Skeletal muscle tissue (tissue), 4 donors: ENCODE data around the gene ASPHD1. TPM values are rescaled to one million over a fixed set of nuclear protein-coding genes. Genes with fewer than 3 reads are reported as not detected.
"Not testable (repeated sequence)": the region's sequence is repeated elsewhere in the genome, so short reads cannot be mapped to it uniquely, and the experiment has no call there.

Experiments used
- H3K27ac ChIP-seq: one replicate; pipeline ENCODE4 v1.7.0; 2013; ENCODE audit warnings: mild to moderate bottlenecking, low read depth, low read length, inconsistent platforms
- H3K27me3 ChIP-seq, 3 donors: one replicate each; pipeline ENCODE4 v1.7.0; 2013; ENCODE audit warnings: low read length in 3 of 3; ENCODE audit not compliant: control insufficient read depth in 3 of 3, insufficient read depth in 3 of 3
- H3K36me3 ChIP-seq, 3 donors: one replicate each; pipeline ENCODE4 v1.7.0; 2013; ENCODE audit warnings: low read length in 3 of 3; ENCODE audit not compliant: control insufficient read depth in 3 of 3, insufficient read depth in 3 of 3
- H3K4me1 ChIP-seq, 3 donors: one replicate each; pipeline ENCODE4 v1.7.0; 2013; ENCODE audit warnings: low read length in 3 of 3, mild to moderate bottlenecking in 3 of 3; ENCODE audit not compliant: control insufficient read depth in 3 of 3, insufficient read depth in 3 of 3
- H3K4me3 ChIP-seq, 3 donors: one replicate each; pipeline ENCODE4 v1.7.0; 2013; ENCODE audit warnings: low read length in 3 of 3
- H3K9ac ChIP-seq, 3 donors: one replicate each; pipeline ENCODE4 v1.7.0; 2013; ENCODE audit warnings: low read length in 3 of 3, mild to moderate bottlenecking in 3 of 3, moderate library complexity in 2 of 3, low read depth in 1 of 3
- H3K9me3 ChIP-seq, 3 donors: one replicate each; pipeline ENCODE4 v1.7.0; 2013; ENCODE audit warnings: low read length in 3 of 3; ENCODE audit not compliant: control insufficient read depth in 3 of 3
- total RNA-seq: library from RNA; depleted of rRNA; stranded (reverse); fragments of >200 nt; gene quantifications from one replicate; pipeline ENCODE4 v1.2.3, GENCODE V29; 2014
- donor health status: Osteomylitis.

ASPHD1 gene
- total RNA-seq, 1 donor from 2014 or later: not detected

GRCh38 chr16:29926711-29927052 is 26.4 kb downstream of the ASPHD1 start:
- peak overlapping the region; percentile 80 to 95 (median 89) for H3K4me3 ChIP-seq
- peaks cover 0 to 7% (median 5%) of the 10 kb centered on the region in 3 donors for H3K36me3 ChIP-seq
- H3K4me1 ChIP-seq: peaks cover 18 to 29% (median 19%) of the 10 kb centered on the region in 3 donors
- H3K9me3 ChIP-seq: no peaks in the 10 kb centered on the region
- no peaks in the 10 kb centered on the region for H3K27me3 ChIP-seq
- peak overlapping the region; percentile 71 to 92 (median 75) for H3K9ac ChIP-seq
- H3K27ac ChIP-seq: peak overlapping the region; percentile 67

DNA sequence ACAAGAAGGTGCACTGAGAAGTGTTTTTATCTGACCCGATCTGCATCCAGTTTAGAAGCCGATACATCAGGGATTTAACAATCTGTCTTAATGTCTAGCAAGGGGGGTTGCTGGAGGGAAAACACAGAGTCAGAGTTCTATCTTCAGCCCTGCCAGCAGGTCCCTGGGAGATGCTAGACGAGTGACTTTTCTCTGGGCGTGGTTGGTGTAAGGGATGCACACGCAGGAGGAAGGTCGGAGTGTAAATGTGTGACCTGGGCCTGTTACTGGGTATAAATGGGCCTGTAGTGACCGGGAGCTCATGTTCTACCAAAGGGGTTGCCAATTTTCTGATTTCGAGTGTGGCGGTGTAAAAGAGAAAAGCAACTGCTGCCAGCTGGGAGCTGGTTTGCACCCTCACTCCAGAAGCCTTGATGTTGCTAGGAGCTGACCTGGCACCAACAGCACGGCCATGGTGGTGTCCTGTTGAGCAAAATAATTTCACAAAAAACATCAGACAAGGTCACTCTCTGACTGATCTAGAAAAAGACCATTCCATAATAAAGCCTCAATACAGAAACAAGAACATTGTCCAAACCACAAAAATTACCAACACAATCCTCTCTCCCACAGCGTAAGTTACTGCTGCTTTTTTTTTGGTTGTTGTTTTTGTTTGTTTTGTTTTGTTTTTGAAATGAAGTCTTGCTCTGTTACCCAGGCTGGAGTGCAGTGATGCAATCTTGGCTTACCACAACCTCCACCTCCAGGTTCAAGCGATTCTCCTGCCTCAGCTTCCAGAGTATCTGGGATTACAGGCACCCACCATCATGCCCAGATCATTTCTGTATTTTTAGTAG is 27.0 kb downstream of the ASPHD1 start:
- Histone ChIP-seq H3K36me3 (peaks cover 0 to 7% (median 5%) of the 10 kb centered on the region in 3 donors), H3K27ac (peak overlapping the region; percentile 67), H3K4me3 (peak overlapping the region; percentile 80 to 95 (median 89)), H3K4me1 (peaks cover 18 to 29% (median 19%) of the 10 kb centered on the region in 3 donors), H3K27me3 (no peaks in the 10 kb centered on the region), H3K9me3 (no peaks in the 10 kb centered on the region), H3K9ac (peak overlapping the region; percentile 10 to 92 (median 71))

DNA sequence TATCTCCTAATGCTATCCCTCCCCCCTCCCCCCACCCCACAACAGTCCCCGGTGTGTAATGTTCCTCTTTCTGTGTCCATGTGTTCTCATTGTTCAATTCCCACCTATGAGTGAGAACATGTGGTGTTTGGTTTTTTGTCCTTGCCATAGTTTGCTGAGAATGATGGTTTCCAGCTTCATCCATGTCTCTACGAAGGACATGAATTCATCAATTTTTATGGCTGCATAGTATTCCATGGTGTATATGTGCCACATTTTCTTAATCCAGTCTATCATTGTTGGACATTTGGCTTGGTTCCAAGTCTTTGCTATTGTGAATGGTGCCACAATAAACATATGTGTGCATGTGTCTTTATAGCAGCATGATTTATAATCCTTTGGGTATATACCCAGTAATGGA is 31.5 kb downstream of the ASPHD1 start:
- not testable (repeated sequence) for H3K27ac ChIP-seq

GRCh38 chr16:29940656-29941055 is 40.4 kb downstream of the ASPHD1 start:
- Histone ChIP-seq H3K27me3 (no peaks in the 10 kb centered on the region), H3K4me1 (peaks cover 0 to 7% (median 3%) of the 10 kb centered on the region in 3 donors), H3K36me3 (no peaks in the 10 kb centered on the region), H3K27ac (no peak overlapping the region), H3K4me3 (no peak overlapping the region), H3K9ac (no peak overlapping the region), H3K9me3 (no peaks in the 10 kb centered on the region)

More for the DNA sequence above, 31.5 kb downstream of the ASPHD1 start:
- not testable (repeated sequence) for H3K9ac ChIP-seq, H3K4me3 ChIP-seq, H3K36me3 ChIP-seq, H3K4me1 ChIP-seq, H3K9me3 ChIP-seq, H3K27me3 ChIP-seq

- Histone ChIP-seq H3K27ac (peak overlapping the region; percentile 40), H3K9me3 (no peaks in the 10 kb centered on the region), H3K9ac (no peak overlapping the region), H3K4me3 (no peak overlapping the region), H3K36me3 (no peaks in the 10 kb centered on the region), H3K27me3 (no peaks in the 10 kb centered on the region), H3K4me1 (peaks cover 0 to 7% (median 3%) of the 10 kb centered on the region in 3 donors)
These were observed 43.8 kb downstream of the ASPHD1 start for GRCh38 chr16:29943846-29944799.

GRCh38 chr16:29947897-29948296 is 47.6 kb downstream of the ASPHD1 start:
- no peaks in the 10 kb centered on the region for H3K27me3 ChIP-seq

DNA sequence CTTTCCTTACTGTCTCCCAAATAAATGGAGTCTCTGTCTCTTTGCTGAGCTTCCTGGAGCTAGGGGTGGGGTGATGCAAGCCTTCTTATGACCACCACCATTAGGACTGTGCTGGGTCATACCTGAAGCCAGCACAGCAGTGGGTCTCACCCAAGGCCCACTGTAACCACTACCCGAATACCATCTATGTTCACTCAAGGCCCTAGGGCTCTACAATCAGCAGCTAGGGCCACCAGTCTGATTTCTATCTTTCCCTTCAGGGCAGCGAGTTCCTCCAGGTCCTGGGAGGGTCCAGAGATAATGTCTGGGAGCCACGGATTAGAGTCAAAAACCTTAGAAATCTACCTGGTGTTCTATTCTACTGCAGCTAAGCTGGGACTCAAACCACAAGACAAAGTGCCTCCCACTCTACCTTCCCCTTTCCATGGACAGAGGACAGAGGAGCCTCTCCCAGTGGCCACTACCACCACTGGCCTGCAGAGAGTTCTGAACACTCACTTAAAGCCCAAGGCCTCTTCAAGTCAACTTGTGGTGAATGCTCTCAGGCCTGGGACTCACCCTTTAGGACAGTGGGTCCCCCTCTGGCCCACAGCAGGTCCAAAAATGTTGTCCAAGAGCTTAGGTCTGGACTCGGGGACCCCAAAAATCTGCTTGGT is 50.6 kb downstream of the ASPHD1 start:
- Histone ChIP-seq H3K27me3 (no peaks in the 10 kb centered on the region), H3K4me3 (no peak overlapping the region), H3K36me3 (no peaks in the 10 kb centered on the region), H3K4me1 (no peaks in the 10 kb centered on the region), H3K9ac (no peak overlapping the region), H3K9me3 (no peaks in the 10 kb centered on the region), H3K27ac (no peak overlapping the region)

More at GRCh38 chr16:29947897-29948296, 47.6 kb downstream of the ASPHD1 start:
- Histone ChIP-seq H3K9ac (no peak overlapping the region), H3K27ac (no peak overlapping the region), H3K36me3 (no peaks in the 10 kb centered on the region), H3K4me3 (no peak overlapping the region), H3K4me1 (peaks cover 0 to 7% (median 3%) of the 10 kb centered on the region in 3 donors), H3K9me3 (no peaks in the 10 kb centered on the region)

DNA sequence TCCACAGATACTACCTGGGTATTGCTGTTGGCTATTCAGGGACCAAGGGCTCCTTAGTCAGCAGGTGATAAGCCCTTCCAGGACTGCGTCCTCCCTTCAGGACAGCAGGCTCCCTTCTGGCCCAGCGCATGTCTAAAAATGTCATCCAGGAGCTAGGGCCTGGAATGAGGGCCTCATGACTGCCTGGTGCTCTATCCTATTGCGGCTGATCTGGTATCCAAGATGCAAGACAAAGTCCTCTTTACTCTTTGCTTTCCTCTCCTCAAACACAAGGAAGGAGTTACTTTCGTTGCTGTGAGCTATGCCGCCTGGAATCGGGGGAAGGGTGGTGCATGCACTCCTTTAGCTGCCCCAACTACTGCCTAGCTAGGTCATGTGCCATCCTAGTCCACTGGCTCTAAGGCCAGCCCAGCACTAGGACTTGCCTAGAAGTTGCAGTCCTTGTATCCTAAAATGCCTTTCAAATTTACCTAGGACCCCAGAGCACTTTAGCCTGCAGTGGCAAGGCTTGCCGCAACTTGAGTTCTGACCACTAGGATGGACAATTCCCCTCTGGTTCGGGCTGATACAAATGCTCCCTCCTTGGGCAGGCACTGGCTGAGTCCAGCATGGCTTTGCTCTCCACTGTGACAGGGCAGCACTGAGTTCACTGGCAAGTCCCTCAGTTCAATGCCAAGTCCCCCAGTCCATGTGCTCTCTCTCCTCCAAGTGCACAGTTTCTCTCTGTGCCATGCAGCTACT is 51.5 kb downstream of the ASPHD1 start:
- H3K27ac ChIP-seq: no peak overlapping the region
- no peaks in the 10 kb centered on the region for H3K9me3 ChIP-seq
- no peaks in the 10 kb centered on the region for H3K36me3 ChIP-seq
- H3K9ac ChIP-seq: no peak overlapping the region
- H3K27me3 ChIP-seq: no peaks in the 10 kb centered on the region
- no peaks in the 10 kb centered on the region for H3K4me1 ChIP-seq
- no peak overlapping the region for H3K4me3 ChIP-seq
